Activated CD8-positive, alpha-beta T cell treated with anti-CD3 and anti-CD28 coated beads for 36 hours (primary cell): ENCODE measurements around the gene PDCD5. TPM values are rescaled to one million over a fixed set of nuclear protein-coding genes. Genes with fewer than 3 reads are reported as not detected.

Experiments
- ATAC-seq: fragments of 200-7000 bp; cut with Tn5 transposase; one replicate; pipeline ENCODE4 v1.10.0; 2021; ENCODE audit warnings: mild to moderate bottlenecking, moderate library complexity
- CTCF ChIA-PET: fragments of 350-600 bp; sonication (Branson Sonifier 250); formaldehyde crosslinking; loops from one replicate; lab custom pipeline; 2021; ENCODE audit warnings: antibody characterized with exemption; lab: Charles Lee
- POLR2A ChIA-PET: fragments of 350-600 bp; sonication (Branson Sonifier 250); formaldehyde crosslinking; loops from one replicate; lab custom pipeline; 2021; ENCODE audit warnings: antibody characterized with exemption; lab: Charles Lee
- DNase-seq: peaks from one replicate; pipeline ENCODE4 v3.0.0-alpha.2; 2020
- H3K27ac Mint-ChIP-seq: one replicate; pipeline ENCODE4 v1.8.0; 2021; ENCODE audit warnings: mild to moderate bottlenecking, mixed read lengths
- H3K27me3 Mint-ChIP-seq: one replicate; pipeline ENCODE4 v1.8.0; 2021; ENCODE audit warnings: mixed read lengths
- H3K36me3 Mint-ChIP-seq: one replicate; pipeline ENCODE4 v1.8.0; 2021; ENCODE audit warnings: low read depth, mixed read lengths
- H3K4me1 Mint-ChIP-seq: one replicate; pipeline ENCODE4 v1.8.0; 2021; ENCODE audit warnings: low read depth, mixed read lengths
- H3K4me3 Mint-ChIP-seq: one replicate; pipeline ENCODE4 v1.8.0; 2021; ENCODE audit warnings: mild to moderate bottlenecking, moderate library complexity, mixed read lengths
- H3K9me3 Mint-ChIP-seq: one replicate; pipeline ENCODE4 v1.8.0; 2021; ENCODE audit warnings: mixed read lengths
- intact Hi-C: fragments of 100-400 bp; cut with micrococcal nuclease; formaldehyde crosslinking; loops from one replicate; pipeline ENCODE4 v1.10.0; 2022
- total RNA-seq, 2 experiments: library from RNA; stranded (reverse); gene quantifications; one replicate each; pipeline ENCODE4 v1.2.3, GENCODE V29; 2021
- TF ChIP-seq, protein P1 (sequence below): fragments of 200-600 bp; IDR thresholded peaks from one replicate; pipeline ENCODE4 v1.8.0; 2022; ENCODE audit warnings: antibody characterized with exemption, mild to moderate bottlenecking

PDCD5 gene
- total RNA-seq, 2 experiments from 2014 or later: 221 to 222 TPM

DNA sequence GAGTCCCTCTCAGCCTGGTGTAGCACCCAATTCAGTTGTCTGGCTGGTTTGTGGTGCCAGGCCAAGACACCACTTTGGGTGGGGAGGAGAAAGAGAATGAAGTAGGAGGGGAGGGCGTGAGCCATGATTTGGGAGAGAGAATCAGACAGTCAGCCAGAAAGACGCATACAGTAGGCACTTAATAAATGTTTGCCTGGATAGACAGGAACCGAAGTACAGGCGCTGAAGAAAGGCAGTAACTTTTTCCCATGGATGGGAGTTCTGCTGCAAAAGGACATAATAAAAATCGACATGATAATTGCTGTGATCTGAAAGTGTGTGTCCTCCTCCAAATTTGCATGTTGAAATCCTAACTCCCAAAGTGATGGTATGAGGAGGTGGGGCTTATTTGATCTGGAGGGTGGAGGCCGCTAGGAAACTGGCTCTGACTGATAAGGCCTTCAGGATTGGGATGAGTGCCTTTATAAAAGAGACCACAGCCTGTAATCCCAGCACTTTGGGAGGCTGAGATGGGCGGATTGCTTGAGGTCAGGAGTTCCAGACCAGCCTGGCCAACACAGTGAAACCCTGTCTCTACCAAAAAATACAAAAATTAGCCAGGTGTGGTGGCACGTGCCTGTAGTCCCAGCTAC is 38.4 kb upstream of the PDCD5 start:
- no peaks in the 10 kb centered on the region for H3K4me1 Mint-ChIP-seq
- ATAC-seq: no peak
- no peaks in the 10 kb centered on the region for H3K27me3 Mint-ChIP-seq
- intact Hi-C loops: loop anchor here (10.0 kb wide), 1 partner anchor 78 kb away; no protein-coding TSS in a partner anchor
- no peaks in the 10 kb centered on the region for H3K36me3 Mint-ChIP-seq
- TF ChIP-seq, protein P1, sequence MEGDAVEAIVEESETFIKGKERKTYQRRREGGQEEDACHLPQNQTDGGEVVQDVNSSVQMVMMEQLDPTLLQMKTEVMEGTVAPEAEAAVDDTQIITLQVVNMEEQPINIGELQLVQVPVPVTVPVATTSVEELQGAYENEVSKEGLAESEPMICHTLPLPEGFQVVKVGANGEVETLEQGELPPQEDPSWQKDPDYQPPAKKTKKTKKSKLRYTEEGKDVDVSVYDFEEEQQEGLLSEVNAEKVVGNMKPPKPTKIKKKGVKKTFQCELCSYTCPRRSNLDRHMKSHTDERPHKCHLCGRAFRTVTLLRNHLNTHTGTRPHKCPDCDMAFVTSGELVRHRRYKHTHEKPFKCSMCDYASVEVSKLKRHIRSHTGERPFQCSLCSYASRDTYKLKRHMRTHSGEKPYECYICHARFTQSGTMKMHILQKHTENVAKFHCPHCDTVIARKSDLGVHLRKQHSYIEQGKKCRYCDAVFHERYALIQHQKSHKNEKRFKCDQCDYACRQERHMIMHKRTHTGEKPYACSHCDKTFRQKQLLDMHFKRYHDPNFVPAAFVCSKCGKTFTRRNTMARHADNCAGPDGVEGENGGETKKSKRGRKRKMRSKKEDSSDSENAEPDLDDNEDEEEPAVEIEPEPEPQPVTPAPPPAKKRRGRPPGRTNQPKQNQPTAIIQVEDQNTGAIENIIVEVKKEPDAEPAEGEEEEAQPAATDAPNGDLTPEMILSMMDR: no peak
- no peak overlapping the region for H3K27ac Mint-ChIP-seq
- ChIA-PET POLR2A (no interaction called here), CTCF (no interaction called here)
- no peak for DNase-seq
- H3K4me3 Mint-ChIP-seq: no peak overlapping the region
- H3K9me3 Mint-ChIP-seq: peaks cover 3% of the 10 kb centered on the region

DNA sequence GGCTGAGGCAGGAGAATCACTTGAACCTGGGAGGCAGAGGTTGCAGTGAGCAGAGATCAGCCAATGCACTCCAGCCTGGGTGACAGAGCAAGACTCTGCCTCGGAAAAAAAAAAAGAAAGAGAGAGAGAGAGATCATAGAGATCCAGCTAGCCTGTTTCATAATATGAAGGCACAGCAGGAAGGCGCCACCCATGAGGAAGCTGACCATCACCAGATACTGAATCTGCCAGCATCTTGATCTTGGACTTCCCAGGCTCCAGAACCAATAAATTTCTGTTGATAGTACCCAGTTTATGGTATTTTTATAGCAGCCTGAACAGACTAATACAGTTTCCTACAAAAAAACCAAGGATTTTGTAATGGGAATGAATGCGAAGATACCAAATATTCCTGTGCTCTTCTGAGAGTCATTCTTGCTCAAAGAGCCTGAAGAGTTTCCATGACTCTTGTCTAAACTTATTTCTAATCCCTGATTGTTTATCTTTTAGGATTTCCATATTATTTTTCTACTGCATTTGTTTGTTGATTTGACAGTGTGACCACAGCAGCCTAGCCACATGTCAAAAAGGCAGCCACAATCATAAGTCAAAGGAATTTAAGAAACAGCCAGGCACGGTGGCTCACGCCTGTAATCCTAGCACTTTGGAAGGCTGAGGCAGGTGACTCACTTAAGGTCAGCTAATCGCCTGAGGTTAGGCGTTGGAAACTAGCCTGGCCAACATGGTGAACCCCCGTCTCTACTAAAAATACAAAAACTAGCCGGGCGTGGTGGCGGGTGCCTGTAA is 37.7 kb upstream of the PDCD5 start:
- intact Hi-C loops: loop anchor here (10.0 kb wide), 1 partner anchor 79 kb away; no protein-coding TSS in a partner anchor
- DNase-seq: no peak
- no peaks in the 10 kb centered on the region for H3K36me3 Mint-ChIP-seq

DNA sequence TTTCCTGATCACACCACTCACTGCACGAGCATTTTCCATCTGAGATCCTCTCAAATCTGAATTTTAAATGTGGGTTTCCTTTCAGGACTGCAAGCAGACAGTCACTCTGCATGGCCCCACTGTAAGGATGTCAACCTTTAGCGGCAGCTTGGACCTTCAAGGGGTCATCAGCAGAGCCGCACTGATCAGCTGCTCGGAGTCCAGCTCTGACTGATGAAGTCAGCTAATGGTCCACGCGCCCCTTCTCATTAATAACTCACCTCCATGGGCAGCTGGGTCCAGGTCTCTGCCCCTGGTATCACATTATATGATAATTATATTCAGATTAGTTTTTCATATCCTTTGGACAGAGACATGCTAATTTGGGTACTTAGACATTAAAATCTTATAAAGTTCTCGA is 36.1 kb upstream of the PDCD5 start:
- no peaks in the 10 kb centered on the region for H3K36me3 Mint-ChIP-seq
- TF ChIP-seq, protein P1: no peak
- no peak overlapping the region for H3K4me3 Mint-ChIP-seq
- DNase-seq: no peak
- H3K4me1 Mint-ChIP-seq: no peaks in the 10 kb centered on the region
- no peaks in the 10 kb centered on the region for H3K27me3 Mint-ChIP-seq
- H3K9me3 Mint-ChIP-seq: no peaks in the 10 kb centered on the region
- POLR2A ChIA-PET: no interaction called here
- no peak overlapping the region for H3K27ac Mint-ChIP-seq
- intact Hi-C loops: loop anchor here (10.0 kb wide), 1 partner anchor 80 kb away; no protein-coding TSS in a partner anchor
- CTCF ChIA-PET: no interaction called here
- ATAC-seq: no peak

More for the DNA sequence above, 37.7 kb upstream of the PDCD5 start:
- ATAC-seq: no peak
- Mint-ChIP-seq H3K27ac (no peak overlapping the region), H3K27me3 (no peaks in the 10 kb centered on the region), H3K4me3 (no peak overlapping the region), H3K9me3 (peaks cover 2% of the 10 kb centered on the region), H3K4me1 (no peaks in the 10 kb centered on the region)
- CTCF ChIA-PET: no interaction called here
- TF ChIP-seq, protein P1: no peak
- POLR2A ChIA-PET: no interaction called here

DNA sequence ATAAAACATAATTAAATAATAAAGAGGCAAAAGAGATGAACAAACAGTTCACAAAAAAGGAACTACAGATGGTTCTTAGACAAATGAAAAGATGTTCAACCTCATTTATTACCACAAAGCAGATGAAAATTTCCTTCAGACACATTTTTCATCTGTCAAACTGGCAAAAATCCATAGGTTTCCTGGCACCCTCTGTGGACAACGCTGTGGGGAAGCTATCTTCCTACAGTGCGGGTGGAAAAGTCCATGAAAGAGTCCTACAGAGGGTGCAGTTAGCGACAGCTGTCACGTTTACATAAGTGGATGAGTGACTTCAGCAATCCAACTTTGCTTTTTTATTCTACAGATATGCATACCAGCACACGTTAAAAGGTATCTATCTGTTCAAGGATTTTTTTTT is 30.3 kb upstream of the PDCD5 start:
- Mint-ChIP-seq H3K27me3 (no peaks in the 10 kb centered on the region), H3K36me3 (no peaks in the 10 kb centered on the region), H3K27ac (no peak overlapping the region), H3K9me3 (no peaks in the 10 kb centered on the region), H3K4me1 (no peaks in the 10 kb centered on the region), H3K4me3 (no peak overlapping the region)
- ATAC-seq: no peak
- DNase-seq: no peak
- TF ChIP-seq, protein P1: no peak
- CTCF ChIA-PET: no interaction called here
- intact Hi-C loops: no loop called here
- POLR2A ChIA-PET: no interaction called here

DNA sequence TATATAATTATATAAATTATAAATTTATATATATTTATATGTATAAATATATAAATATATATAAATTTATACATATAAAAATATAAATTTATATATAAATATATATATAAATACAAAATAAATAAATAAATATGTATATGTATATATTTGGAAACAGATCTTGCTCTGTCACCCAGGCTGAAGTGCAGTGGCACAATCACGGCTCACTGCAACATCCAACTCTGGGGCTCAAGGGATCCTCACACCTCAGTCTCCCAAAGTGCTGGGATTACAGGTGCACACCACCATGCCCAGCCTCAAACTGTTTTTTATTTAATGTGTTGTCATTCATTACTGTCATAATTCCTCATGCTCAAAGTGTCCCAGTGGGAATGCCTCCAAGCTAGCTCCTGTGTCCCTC is 25.2 kb upstream of the PDCD5 start:
- intact Hi-C loops: no loop called here
- no peaks in the 10 kb centered on the region for H3K27me3 Mint-ChIP-seq
- H3K36me3 Mint-ChIP-seq: no peaks in the 10 kb centered on the region

More for the DNA sequence above, 25.2 kb upstream of the PDCD5 start:
- CTCF ChIA-PET: interaction anchor here (1.0 kb wide), 1 partner anchor 11 kb away, joined by 3 read pairs; no protein-coding TSS in a partner anchor
- Mint-ChIP-seq H3K9me3 (no peaks in the 10 kb centered on the region), H3K4me1 (no peaks in the 10 kb centered on the region), H3K27ac (no peak overlapping the region), H3K4me3 (no peak overlapping the region)
- ATAC-seq (no peak), DNase-seq (no peak)
- POLR2A ChIA-PET: no interaction called here
- TF ChIP-seq, protein P1: no peak
